ENCODE results near the gene LRP5. TPM values are rescaled to one million over a fixed set of nuclear protein-coding genes. Genes with fewer than 3 reads are reported as not detected.

LRP5 gene
- total RNA-seq, 1 experiment from 2014 or later: 55.2 TPM

GRCh38 chr11:68364581-68364980, 52.2 kb downstream of the LRP5 start:
- ATAC-seq (no peak), DNase-seq (ENCODE audit: low read depth, low spot score) (no peak)
- no peak overlapping the region for H3K27ac ChIP-seq (ENCODE audit: low read depth, low read length)
- no peaks in the 10 kb centered on the region for H3K27me3 ChIP-seq (ENCODE audit: insufficient read depth, low read length)
- H3K4me1 ChIP-seq (ENCODE audit: control insufficient read depth in 1 of 2, insufficient read depth in 2 of 2, low read length in 2 of 2): no peaks in the 10 kb centered on the region
- H2AFZ ChIP-seq (ENCODE audit: low read depth, low read length, poor library complexity, severe bottlenecking): no peak overlapping the region
- peaks cover 7 to 10% of the 10 kb centered on the region in 2 experiments; a peak in 3 of 4 replicates for H3K36me3 ChIP-seq (ENCODE audit: control insufficient read depth in 1 of 2, insufficient read depth in 2 of 2, low read length in 2 of 2)
- intact Hi-C loops (cut with micrococcal nuclease): no loop called here
- H3K4me2 ChIP-seq (ENCODE audit: low read length): no peak overlapping the region
- H3K9ac ChIP-seq (ENCODE audit: low read length): no peak overlapping the region
- H3K9me3 ChIP-seq (ENCODE audit: control insufficient read depth in 1 of 2, insufficient read depth in 1 of 2, low read depth in 1 of 2, low read length in 2 of 2): no peaks in the 10 kb centered on the region
- H3K79me2 ChIP-seq (ENCODE audit: insufficient read depth, low read length): no peaks in the 10 kb centered on the region
- TF ChIP-seq SP1 (IDR thresholded peaks at IDR 0.05; ENCODE audit: low read depth): no peak
- TF ChIP-seq, protein P1, sequence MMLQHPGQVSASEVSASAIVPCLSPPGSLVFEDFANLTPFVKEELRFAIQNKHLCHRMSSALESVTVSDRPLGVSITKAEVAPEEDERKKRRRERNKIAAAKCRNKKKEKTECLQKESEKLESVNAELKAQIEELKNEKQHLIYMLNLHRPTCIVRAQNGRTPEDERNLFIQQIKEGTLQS (IDR thresholded peaks at IDR 0.05): no peak
- TF ChIP-seq POLR2AphosphoS5 (IDR thresholded peaks at IDR 0.05; ENCODE audit: low read depth, low read length): no peak
- TF ChIP-seq CBX3 (IDR thresholded peaks at IDR 0.05; ENCODE audit: low read depth): no peak
- TF ChIP-seq, protein P2, sequence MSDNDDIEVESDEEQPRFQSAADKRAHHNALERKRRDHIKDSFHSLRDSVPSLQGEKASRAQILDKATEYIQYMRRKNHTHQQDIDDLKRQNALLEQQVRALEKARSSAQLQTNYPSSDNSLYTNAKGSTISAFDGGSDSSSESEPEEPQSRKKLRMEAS (IDR thresholded peaks at IDR 0.05): no peak
- TF ChIP-seq CEBPB (IDR thresholded peaks at IDR 0.05; ENCODE audit: low read depth): no peak
- no peak for TF ChIP-seq EZH2 (IDR thresholded peaks at IDR 0.05)
- TF ChIP-seq ZNF274 (IDR thresholded peaks at IDR 0.05; ENCODE audit: low read depth, low read length): no peak
- TF ChIP-seq SRF (IDR thresholded peaks at IDR 0.05; ENCODE audit: low read depth): no peak
- no peak for TF ChIP-seq EZH2phosphoT487 (IDR thresholded peaks at IDR 0.05; ENCODE audit: borderline replicate concordance)
- TF ChIP-seq EGR1 (IDR thresholded peaks at IDR 0.05; ENCODE audit: low read depth): no peak
- TF ChIP-seq SIN3A (IDR thresholded peaks at IDR 0.05; ENCODE audit: low read depth): no peak
- TF ChIP-seq JUND (IDR thresholded peaks at IDR 0.05): no peak
- TF ChIP-seq FOSL1 (IDR thresholded peaks at IDR 0.05; ENCODE audit: low read depth): no peak
- no peak for TF ChIP-seq RAD21 (IDR thresholded peaks at IDR 0.05; ENCODE audit: low read depth)
- no peak for TF ChIP-seq ELF1 (IDR thresholded peaks at IDR 0.05; ENCODE audit: borderline replicate concordance, low read depth)
- TF ChIP-seq, protein P3, sequence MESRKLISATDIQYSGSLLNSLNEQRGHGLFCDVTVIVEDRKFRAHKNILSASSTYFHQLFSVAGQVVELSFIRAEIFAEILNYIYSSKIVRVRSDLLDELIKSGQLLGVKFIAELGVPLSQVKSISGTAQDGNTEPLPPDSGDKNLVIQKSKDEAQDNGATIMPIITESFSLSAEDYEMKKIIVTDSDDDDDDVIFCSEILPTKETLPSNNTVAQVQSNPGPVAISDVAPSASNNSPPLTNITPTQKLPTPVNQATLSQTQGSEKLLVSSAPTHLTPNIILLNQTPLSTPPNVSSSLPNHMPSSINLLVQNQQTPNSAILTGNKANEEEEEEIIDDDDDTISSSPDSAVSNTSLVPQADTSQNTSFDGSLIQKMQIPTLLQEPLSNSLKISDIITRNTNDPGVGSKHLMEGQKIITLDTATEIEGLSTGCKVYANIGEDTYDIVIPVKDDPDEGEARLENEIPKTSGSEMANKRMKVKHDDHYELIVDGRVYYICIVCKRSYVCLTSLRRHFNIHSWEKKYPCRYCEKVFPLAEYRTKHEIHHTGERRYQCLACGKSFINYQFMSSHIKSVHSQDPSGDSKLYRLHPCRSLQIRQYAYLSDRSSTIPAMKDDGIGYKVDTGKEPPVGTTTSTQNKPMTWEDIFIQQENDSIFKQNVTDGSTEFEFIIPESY (IDR thresholded peaks at IDR 0.05; ENCODE audit: extremely low read depth, insufficient replicate concordance, low read length): no peak
- TF ChIP-seq TCF7L2 (IDR thresholded peaks at IDR 0.05; ENCODE audit: borderline replicate concordance, extremely low read depth, insufficient read depth, insufficient read length): no peak
- no peak for TF ChIP-seq ZFX (IDR thresholded peaks at IDR 0.05)
- TF ChIP-seq, protein P4, sequence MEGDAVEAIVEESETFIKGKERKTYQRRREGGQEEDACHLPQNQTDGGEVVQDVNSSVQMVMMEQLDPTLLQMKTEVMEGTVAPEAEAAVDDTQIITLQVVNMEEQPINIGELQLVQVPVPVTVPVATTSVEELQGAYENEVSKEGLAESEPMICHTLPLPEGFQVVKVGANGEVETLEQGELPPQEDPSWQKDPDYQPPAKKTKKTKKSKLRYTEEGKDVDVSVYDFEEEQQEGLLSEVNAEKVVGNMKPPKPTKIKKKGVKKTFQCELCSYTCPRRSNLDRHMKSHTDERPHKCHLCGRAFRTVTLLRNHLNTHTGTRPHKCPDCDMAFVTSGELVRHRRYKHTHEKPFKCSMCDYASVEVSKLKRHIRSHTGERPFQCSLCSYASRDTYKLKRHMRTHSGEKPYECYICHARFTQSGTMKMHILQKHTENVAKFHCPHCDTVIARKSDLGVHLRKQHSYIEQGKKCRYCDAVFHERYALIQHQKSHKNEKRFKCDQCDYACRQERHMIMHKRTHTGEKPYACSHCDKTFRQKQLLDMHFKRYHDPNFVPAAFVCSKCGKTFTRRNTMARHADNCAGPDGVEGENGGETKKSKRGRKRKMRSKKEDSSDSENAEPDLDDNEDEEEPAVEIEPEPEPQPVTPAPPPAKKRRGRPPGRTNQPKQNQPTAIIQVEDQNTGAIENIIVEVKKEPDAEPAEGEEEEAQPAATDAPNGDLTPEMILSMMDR (IDR thresholded peaks at IDR 0.05 in 2 of 3, conservative IDR thresholded peaks at IDR 0.05 in 1 of 3; ENCODE audit: borderline replicate concordance in 1 of 3, insufficient read depth in 1 of 3, low read depth in 2 of 3, low read length in 2 of 3): no peak
- no peaks in the 10 kb centered on the region for H4K20me1 ChIP-seq (ENCODE audit: insufficient read depth)
- CTCF ChIA-PET: no interaction called here
- H3K4me3 ChIP-seq (replicated peaks in 1 of 2; ENCODE audit: low read depth in 1 of 2, low read length in 2 of 2): no peak overlapping the region
- no peaks in the 10 kb centered on the region for H3K9me2 ChIP-seq (ENCODE audit: insufficient read depth)
- RAD21 ChIA-PET (ENCODE audit: low non-redundant PET in 1 of 2, low total read pairs in 2 of 2, uncharacterized antibody in 2 of 2, unreplicated experiment in 2 of 2): no interaction called here
- POLR2A ChIA-PET: no interaction called here
- no TSS peak for BruUV-seq (replicated peaks)

Measured in HCT116 (cell line).